HK-2 (cell line): Measurements from ENCODE around the gene ZFYVE1.
"Not testable (repeated sequence)": the region's sequence is repeated elsewhere in the genome, so short reads cannot be mapped to it uniquely, and the experiment has no call there.

Experiments used
- DNase-seq: peaks from one replicate; pipeline ENCODE4 v3.0.0-alpha.2; 2018; ENCODE audit not compliant: unreplicated experiment

ZFYVE1 gene

DNA sequence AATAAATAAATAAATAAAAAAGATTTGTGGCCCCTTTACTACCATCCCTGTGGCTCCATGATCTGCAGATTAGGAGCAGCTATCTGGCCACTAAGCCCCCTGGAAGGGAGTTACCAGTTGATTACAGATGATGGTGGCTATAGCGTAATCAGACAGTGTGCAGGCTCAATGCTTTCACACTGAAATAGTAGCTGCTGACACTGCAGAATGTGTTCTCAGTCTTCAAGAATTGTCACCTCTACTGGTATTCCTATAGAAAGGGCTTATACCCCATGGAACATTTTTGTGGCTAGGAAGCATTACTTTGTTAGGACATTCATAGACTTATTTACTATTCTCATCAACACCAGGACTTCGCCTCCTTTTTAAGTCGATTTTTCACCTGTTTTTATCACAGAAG is 69.7 kb downstream of the ZFYVE1 start:
- DNase-seq: no peak

DNA sequence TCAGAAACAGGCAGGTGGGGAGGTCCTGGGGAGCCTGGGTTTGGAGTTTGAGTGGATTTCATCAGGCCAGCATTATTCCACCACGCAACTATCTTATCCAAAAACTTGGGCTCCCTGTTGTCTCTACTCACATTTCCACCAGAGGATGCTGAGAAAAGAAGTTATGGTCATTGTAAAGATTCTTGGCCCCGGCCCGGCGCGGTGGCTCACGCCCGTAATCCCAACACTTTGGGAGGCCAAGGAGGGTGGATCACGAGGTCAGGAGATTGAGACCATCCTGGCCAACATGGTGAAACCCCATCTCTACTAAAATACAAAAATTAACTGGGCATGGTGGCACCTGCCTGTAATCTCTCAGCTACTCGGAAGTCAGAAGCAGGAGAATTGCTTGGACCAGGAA is 70.2 kb downstream of the ZFYVE1 start:
- DNase-seq: not testable (repeated sequence)

DNA sequence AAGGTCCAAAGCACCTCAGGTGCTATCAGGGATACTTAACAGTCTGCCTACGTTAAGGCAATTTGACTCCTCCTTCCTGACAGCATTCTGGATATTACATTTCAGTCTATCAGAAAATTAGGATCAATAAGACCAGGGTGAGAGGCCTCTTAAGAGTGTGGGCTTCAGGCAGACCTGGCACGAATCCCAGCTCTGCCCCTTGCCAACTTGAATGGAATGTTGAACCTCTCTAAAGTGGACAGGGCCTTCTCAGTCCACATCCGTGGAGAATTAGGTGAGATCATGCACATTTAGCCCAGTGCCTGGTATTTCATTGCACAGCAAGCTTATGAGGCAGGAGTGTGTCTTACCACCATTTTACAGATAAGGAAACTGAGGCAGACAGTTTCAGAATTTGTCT is 74.7 kb downstream of the ZFYVE1 start:
- DNase-seq: no peak

DNA sequence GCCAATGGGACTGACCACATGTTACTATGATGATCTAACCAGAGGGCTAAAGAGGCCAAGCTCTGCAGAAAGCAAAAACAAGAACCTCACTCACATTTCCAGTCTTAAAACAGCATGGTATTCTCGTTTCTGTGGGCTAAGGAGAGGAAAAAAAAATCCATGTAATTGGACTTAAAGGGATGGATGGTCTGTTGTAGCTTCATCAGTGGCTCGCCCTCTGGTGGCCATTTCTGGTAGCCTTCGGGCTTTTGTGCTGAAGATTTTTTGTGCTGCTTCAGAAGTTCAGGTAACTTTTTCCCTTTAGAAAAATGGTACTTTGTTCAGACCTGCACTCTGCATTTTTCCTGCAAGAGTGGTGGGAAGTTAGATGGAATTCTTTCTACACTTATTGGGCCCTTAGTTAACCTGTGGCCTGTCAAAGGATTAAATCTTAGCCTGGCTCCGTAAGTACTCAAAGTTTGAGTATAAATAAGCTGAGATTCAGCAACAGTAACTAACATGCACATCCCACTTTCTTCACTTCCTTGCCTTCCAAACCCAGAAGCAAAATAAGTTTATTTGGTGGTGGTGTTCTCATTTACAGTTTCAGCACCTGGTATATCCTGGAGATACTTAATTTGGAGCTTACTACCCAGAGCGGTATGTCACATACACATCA is 78.3 kb downstream of the ZFYVE1 start:
- DNase-seq: peak; percentile 59

DNA sequence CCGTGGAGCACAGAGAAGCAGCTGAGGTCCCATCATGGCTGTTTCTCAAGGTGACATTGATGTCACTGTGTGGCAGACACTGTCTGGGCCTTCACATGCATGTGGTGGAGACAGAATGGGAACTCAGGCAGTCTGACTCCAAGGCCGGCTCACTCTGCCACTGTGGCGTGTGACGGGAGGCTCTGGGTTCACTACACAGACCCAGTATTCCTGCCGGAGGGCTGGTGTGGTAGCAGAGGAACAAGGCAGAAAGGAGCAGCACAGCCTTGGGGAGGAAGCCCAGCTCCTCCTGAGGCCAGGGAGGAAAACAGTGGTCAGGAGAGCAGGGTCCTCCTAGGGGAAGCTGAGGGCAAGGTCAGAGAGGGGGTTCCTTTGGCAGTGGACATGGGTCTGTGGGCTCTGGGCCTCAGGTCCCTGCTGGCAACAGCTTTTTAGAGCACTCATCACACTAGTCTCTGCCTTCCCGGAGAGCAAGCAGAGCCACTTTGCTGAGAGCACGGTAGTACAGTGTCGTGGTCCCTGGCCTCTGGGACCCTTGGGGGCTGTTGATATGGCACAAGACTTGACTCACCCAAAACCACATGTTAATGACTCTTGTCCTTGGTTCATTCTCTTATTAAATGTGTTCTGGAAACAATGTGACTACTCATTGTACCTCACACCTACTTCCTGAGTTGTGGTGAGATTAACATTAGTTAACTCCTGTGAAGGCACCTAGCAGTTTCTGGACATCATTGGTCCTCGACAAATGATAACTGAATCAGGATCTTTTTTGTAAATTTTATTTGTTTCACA is 79.3 kb downstream of the ZFYVE1 start:
- no peak for DNase-seq

DNA sequence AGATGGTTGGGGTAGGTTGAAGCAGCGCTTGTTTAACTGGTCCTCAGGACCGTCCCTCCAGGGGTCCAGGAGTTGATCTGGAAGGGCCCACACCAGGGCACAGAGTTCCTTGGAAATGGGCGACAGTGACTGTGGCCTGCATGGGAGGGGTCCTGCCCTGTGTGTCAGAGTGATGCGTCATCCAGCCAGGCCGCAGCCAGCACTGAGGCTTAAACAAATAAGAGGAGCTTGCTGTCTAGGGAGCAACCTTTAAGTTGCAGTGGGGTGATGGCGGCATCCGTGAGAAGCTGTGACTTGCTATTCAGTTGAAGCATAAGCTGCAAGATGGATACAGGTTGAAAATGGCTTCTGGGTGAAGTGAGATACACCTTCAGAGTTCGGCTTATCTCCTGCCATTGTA is 80.4 kb downstream of the ZFYVE1 start:
- DNase-seq: no peak

DNA sequence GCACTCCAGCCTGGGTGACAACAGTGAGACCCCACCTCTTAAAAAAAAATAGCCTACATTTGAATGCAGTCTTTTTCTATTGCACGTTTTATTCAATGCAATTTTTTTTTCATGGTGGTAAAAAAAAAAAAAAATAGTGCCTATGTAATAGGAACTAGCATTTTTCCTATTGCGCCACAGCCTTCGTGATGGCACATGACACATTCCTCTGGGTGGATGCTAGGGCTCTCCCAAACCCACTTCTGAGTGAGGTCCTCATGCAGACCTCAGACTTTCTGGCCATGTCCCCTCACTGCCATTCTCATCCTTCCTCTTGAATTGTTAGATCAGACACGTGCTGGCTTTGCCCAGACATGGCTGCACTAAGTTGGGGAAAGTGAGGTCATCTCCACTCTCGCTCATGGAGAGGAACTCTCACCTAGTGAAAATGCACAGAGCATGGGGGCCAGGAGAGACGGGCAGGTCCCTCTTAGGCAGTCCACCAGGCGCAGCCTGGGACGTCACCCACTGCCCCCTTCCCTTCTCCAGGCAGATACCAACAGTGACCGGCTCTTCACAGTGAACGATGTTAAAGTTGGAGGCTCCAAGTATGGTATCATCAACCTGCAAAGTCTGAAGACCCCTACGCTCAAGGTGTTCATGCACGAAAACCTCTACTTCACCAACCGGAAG is 81.4 kb downstream of the ZFYVE1 start:
- no peak for DNase-seq

DNA sequence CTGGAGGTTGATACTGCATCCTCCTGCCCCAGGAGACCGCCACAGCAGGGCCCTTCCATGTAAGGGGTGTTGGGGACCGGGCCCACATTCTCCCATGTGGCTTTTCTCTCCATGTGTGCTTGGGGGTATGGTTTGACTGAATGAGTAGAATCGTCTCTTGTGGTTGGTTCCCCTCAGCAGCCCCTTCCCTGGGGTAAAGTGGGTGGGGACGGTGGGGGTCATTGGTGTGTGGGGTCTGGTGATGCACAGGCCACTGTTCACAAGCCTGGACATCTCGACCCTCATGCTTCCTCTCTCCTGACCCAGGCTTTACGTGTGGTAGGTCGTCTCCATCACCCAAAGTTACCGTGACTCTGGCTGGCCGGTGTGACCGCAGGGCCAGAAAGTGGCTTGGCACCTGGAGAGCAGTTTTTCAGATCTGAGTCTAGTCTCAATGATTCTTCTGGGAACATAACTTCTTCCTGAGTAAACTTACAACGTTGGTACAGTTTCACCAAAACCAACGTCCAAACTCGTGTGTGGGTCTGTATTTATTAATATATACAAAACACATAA is 83.0 kb downstream of the ZFYVE1 start:
- DNase-seq: no peak

DNA sequence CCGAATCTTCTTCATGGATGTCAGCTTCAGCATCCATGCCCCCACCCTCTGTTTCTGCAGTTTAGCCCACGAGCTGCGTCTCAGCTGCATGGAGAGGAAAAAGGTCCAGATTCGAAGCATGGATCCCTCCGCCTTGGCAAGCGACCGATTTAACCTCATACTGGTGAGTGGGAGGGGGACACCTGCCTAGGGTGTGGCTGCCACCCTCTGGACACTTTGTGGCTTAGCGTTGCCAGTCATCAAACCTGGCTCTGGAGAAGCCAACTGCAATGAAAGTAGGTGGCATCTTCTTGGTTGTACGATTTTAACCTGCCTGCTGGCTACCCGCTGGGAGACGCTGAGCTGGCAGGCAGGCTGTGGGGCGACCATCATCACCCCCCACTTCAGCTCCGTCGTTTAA is 84.0 kb downstream of the ZFYVE1 start:
- DNase-seq: no peak

DNA sequence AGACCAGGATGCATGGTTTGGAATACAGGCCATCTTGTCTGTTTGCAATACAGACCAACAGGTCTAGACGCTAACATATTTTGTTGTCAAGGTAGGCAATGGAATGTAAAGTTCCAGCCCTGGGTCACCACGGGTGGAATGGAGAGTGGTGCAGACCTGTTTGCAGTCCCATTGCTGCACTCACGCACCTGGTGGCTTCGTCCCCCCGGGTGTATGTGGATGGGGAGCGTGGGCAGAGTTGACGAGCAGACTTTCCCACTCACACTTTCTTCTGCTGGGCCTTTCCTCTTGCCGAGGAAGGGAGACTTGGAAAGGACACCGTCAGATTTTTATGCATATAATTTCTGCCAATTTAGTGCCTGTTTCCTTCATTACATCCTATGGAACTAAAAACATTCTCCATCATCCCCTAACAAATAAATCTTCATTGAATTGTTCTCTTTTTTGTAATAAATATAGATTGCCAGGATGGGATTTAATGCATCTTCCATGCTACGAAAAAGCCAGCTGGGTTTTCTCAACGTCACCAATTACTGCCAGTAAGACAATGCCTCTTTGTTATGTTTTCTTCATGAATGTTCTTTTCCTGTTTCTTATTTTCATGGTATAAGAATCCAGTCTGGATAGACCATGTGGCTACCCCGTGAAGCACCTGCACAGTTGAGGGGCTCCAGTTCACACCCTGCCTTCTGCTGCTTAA is 85.5 kb downstream of the ZFYVE1 start:
- no peak for DNase-seq

DNA sequence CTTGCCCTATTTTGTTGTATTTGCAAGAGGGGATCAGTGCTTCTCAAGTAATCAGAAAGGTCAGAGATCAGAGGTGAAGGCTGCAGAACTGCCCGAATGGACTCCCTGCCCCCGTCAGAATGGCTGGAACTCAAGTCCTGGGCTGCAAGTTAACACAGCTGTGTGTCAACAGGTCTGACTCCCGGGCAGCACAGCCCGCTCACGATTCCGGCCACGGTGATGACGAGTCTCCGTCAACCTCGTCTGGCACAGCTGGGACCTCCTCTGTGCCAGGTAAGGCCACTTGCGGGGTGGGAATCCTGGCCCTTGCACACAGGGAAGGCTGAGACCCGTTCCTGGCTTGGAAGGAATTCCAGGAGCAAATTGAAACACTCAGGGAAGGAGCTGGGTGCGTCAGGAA is 87.3 kb downstream of the ZFYVE1 start:
- no peak for DNase-seq

DNA sequence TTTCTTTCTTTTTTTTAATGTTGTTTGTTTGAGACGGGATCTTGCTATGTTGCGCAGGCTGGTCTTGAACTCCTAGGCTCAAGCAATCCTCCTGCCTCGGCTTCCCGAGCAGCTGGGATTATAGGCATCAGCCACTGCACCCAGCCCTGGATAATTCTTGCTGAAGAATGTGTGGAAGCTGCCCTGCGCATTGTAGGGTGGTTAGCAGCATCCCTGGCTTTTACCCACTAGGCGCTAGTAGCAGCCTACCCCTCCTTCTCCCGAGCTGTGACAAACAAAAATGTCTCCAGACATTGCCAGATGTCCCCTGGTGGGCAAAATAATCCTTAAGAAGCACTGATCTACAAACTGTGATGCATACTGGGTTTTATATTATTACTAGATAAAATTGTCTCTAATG is 94.0 kb downstream of the ZFYVE1 start:
- no peak for DNase-seq

DNA sequence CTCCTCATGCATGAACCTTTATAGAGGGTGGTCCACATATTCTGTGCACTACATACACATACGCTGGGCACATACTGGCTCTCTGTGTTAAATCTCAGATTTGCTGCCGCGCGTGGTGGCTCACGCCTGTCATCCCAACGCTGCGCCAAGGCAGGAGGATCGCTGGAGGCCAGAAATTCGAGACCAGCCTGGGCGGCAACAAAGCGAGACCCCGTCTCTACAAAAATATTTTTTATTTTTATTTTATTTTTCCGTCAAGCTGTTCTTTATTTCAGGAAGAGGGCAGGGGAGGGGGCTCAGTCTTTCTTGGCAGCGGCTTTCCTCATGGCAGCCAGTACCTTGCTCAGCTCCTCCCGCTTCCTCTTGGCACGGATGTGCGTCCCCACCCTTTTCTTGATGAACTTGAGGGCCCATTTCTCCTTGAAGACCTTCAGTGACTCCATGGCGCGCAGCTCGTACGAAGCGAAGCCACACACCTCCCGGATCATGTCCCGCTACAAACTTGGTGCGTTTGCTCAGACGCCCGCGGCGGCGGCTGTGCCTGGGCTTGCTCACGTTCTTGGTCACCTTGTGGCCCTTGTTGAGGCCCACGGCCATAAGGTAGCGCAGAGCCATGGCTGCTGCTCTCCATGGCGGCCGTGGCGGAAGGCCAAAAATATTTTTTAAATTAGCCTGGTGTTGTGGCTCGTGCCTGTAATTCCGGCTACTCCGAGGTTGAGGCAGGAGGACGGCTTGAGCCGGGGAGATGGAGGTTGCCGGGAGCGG is 97.4 kb downstream of the ZFYVE1 start:
- DNase-seq: no peak

DNA sequence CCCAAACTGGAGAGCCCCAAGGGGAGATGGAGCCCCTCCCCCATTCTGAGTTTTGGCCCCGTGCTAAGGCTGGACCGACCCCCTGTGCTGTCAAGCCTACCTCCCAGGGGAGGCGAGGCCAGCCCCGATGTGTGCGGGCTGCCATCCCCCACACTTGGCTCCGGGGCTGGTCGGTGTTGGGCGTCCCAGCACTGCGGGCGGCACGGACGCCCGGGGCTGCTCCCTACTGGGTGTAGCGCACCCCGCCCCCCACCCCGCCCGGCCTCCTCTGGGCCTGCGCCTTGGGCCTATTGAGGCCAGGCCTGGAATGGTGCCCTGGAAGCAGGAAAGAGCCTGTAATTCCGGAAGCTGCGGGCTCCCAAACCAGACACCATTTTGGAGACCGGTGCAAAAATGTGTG is 98.0 kb downstream of the ZFYVE1 start:
- no peak for DNase-seq

DNA sequence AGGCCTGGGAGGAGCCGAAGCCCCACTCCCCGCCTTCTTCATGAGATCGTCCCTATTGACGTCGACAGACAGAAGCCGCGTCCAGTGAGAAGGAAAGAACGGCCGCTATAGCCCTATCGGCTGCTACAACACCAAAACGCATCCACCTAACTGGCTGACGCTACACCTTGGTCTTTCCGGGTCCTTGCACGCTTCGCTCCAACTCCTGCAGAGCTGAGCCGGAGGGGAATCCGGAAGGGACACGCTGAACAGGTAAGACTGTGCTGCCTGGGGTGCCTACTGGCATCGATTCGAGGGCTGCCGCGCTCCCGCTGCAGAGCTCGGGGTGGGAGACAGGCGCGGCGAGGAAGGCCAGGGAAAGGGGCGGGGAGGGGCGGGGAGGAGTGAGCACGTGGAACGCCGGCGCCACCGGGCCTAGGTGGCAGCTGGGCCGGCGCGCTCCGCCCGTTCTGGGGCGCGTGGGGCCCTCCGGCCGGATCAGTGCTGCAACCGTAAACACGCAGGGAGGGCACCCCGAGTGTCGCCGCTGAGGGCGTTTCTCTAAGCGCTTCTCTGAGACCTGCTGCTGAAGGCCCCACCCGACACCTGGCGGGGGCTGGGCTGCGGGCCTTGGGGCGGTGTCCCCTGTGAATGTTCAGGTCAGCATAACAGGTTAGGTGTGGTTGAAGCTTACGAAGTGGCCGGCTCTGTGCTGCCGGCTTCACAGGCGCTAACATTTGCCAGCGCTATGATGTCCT is 100.4 kb downstream of the ZFYVE1 start, which contains the start of gene DCAF4:
DCAF4 (plus strand) TSS at position 173 of the 737 bp plus-strand sequence. CDS start 11,515 bp downstream, outside the sequence.
- peak; percentile 95 for DNase-seq

DNA sequence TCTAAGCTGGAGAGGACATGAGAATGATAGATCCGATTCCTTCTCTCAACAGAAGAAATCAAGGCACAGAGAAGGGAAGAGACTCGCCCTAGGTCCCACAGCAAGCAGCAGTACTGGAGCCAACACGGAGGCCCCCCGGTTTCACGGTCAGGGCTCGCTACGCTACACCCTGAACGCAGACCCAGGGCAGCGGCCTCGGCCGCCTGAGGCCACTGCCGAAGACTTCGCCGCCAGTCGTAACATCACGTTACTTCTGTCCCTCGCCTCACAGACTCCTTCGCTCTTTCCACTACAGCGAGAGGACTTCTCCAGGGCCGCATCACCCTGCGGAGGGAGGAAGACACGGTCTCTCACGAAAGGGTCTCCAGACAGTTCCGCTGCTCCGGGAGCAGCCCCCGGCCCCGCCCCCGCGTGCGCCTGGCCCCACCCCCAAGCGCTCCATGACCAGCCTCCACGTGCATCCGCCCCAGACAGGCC is 101.1 kb downstream of the ZFYVE1 start:
- DNase-seq: no peak

DNA sequence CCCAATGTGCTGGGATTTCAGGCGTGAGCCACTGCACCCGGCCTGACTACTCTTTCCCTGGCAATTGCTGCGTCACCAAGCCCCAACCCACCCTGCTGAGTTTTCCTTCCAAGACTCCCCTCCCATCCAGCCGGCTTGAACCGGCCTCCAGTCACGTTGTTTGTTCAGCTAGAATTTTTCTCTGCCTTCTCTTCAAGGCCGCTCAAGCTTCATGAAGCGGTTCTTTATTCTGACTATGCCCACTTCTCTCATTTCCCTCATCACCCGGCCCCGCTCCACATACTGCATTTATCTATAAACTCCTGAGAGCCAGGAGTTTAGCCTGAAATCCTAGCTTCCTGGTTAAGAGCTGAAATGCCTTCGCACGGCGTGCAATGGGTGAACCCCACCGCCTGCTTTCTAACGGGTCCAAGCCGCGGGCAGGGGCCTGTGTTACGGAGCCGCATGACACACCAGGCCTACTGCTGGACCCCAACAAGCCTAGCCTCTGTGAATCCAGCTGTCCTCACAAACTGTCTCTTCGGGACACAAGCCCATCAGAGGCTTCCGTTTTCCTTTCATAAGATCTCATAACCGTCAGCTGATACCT is 101.6 kb downstream of the ZFYVE1 start:
- DNase-seq: no peak

DNA sequence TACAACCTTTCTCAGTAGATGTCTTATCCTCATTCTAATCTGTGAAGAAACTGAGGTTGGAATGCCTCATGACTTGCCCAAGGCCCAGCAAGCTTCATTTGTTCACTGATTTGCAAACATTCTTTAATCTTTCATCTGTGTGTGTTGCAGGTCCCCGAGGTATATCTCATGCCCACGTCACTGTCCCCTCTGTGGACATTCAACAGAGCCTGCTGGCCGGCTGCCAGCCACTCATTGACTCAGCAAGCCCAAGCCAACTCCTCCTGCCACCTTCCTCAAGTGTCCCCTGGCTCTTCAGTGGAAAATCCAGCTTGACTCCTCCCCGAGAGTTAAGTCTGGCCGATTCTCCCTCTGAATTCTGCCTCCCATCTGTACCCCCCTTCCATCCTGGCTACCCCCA is 102.6 kb downstream of the ZFYVE1 start:
- DNase-seq: peak; percentile 22

DNA sequence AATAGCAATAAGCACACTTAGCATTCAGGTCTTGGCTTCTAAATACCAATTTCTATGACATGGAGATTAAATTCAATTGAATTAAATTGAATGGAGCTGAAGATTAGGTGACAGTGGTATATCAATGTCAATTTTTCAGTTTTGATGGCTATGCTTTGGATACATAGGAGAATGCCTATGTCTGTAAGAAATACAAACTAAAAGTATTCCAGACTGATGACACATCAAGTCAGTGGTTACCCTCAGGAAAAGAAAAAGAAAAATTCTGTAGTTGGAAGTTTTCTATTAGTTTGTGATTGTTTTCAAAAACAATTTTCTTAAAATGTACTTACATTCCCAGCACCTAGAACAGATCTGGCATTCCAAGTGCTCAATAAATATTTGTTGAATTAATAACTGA is 105.5 kb downstream of the ZFYVE1 start:
- no peak for DNase-seq

DNA sequence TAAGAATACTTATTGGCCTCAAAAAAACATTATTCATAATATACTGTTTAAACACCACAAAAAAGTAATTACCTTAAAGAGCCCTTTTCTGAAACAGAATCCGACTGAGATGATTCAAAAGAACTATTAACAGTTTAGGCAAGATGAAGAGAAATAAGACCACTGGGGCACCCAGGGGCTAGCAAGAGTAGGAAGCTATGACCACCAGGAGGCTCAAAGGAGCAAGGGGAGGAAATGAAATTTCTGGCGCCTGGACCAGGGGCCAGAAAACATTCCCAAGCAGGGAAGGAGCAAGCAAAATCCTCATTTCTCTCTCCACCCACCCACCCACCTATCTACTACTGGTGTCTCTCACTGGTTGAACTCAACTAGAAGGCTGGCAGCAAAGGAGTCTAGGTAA is 106.9 kb downstream of the ZFYVE1 start:
- DNase-seq: no peak
